IMR-90 (cell line): Measurements from ENCODE around the gene MGAT5.

ENCODE experiments used
- CEBPB ChIP-seq: IDR thresholded peaks from 2 replicates; pipeline ENCODE4 v1.6.1; 2012; ENCODE audit warnings: low read depth, low read length, improper control_type of control experiment
- CTCF ChIP-seq: conservative IDR thresholded peaks from 2 replicates; pipeline ENCODE4 v1.5.1; 2012; ENCODE audit warnings: mild to moderate bottlenecking, low read depth, low read length, improper control_type of control experiment
- MAZ ChIP-seq: IDR thresholded peaks from 2 replicates; pipeline ENCODE4 v1.6.1; 2012; ENCODE audit warnings: low read depth, mild to moderate bottlenecking, low read length, improper control_type of control experiment, moderate library complexity, borderline replicate concordance
- POLR2A ChIP-seq: IDR thresholded peaks from 2 replicates; pipeline ENCODE4 v1.6.1; 2012; ENCODE audit warnings: mild to moderate bottlenecking, low read depth, low read length
- RCOR1 ChIP-seq: IDR thresholded peaks from 2 replicates; pipeline ENCODE4 v1.6.1; 2012; ENCODE audit warnings: mild to moderate bottlenecking, low read length, improper control_type of control experiment; ENCODE audit not compliant: insufficient replicate concordance
- RFX5 ChIP-seq: IDR thresholded peaks from 2 replicates; pipeline ENCODE4 v1.8.0; 2012; ENCODE audit warnings: low read depth, mild to moderate bottlenecking, low read length, moderate library complexity
- USF2 ChIP-seq: fragments of 150-350 bp; IDR thresholded peaks from 2 replicates; pipeline ENCODE4 v1.6.1; 2017; ENCODE audit warnings: mild to moderate bottlenecking, antibody characterized with exemption, low read length, low read depth

GRCh38 chr2:134344954-134345697 is 91.3 kb downstream of the MGAT5 start:
- TF ChIP-seq CTCF (no peak), USF2 (no peak), RCOR1 (no peak), RFX5 (no peak), POLR2A (no peak), MAZ (no peak), CEBPB (no peak)
